HG02759 (cell line): Measurements from ENCODE around the gene AQP11.
"Not testable (repeated sequence)": the region's sequence is repeated elsewhere in the genome, so short reads cannot be mapped to it uniquely, and the experiment has no call there.

Experiments
- ATAC-seq: cut with Tn5 transposase; IDR thresholded peaks from one replicate; pipeline ENCODE4 v1.9.1; 2021; ENCODE audit warnings: mild to moderate bottlenecking, moderate library complexity; ENCODE audit not compliant: unreplicated experiment

AQP11 gene

DNA sequence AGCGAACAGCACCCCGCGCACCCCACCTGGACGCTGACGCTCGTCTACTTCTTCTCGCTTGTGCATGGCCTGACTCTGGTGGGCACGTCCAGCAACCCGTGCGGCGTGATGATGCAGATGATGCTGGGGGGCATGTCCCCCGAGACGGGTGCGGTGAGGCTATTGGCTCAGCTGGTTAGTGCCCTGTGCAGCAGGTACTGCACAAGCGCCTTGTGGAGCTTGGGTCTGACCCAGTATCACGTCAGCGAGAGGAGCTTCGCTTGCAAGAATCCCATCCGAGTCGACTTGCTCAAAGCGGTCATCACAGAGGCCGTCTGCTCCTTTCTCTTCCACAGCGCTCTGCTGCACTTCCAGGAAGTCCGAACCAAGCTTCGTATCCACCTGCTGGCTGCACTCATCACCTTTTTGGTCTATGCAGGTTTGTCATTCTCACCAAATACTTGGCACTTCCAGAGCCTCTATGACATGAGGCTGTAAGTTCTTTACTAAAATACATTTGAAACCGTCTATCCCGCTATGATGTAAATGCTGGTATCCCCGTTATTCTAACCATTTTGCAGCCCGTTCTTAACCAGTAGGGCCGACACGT lies 535 bp downstream of the AQP11 start:
- peak; percentile 21 for ATAC-seq

DNA sequence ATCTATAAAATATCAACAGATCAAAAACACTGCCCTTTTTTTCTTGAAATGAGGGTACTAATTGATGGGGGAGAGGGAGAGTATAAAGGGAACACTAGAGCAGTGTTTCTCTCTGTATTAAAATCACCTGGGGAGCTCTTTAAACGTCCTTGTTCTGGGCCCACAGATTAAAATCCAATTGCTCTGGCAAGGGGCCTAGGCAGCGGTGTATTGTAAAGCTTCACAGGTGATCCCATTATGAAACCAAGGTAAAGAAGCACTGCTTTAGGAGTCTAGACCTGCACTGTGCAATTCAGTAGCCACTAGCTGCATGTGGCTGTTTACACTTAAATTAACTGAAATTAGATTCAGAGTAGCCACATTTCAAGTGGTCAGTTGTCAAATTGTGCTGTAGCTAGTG lies 3.0 kb downstream of the AQP11 start:
- no peak for ATAC-seq

DNA sequence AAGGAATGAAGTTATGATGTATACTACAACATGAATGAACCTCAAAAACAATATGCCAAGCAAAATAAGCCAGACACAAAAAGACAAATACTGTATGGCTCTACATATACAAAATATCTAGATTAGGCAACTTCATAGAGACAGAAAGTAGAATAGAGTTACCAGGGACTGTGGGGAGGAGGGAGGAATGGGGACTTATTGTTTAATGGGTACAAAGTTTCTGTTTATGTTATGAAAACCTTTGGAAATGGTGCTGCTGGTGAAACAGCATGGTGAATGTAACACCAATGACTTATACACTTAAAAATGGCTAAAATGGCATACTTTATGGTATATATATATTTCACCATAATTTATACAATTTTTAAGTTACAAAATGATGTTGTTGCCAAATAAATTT lies 4.1 kb downstream of the AQP11 start:
- no peak for ATAC-seq

GRCh38 chr11:77596626-77597025 lies 6.9 kb downstream of the AQP11 start:
- no peak for ATAC-seq

GRCh38 chr11:77598195-77598594 lies 8.4 kb downstream of the AQP11 start:
- ATAC-seq = no peak

DNA sequence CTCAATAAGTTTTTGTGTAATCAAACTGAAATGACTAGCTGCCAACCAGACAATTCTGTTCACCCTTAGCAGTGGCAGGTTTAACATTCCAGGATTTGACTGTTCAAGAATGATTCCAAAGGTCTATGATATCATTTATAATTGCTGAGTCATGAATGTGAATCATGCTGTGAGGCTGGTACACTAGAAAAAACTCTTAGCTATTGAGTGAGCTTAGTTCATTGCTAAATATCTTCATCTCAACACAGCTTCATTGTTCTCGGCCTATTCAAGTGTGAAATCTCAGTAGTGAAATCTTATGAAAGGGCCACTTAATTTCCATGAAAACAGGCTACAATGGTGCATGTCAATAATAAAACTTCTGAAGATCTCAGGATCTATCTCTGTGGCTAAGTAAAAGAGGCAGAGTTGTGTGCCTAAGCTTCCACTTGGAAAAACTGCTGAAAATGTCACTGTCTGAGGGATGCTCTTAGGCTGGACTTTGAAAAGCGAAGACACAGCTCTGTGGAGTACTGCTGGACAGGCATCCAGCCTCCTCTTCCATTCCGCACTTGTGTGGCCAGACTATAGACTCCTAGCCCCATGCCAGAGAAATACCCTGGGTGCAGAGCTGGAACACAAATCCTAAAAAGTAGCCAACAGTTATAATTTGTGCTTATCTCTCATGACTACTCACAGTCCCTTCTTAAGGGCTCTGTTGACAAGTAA lies 12.8 kb downstream of the AQP11 start:
- no peak for ATAC-seq

- no peak for ATAC-seq
Measured at GRCh38 chr11:77604281-77604680, 14.5 kb downstream of the AQP11 start.

DNA sequence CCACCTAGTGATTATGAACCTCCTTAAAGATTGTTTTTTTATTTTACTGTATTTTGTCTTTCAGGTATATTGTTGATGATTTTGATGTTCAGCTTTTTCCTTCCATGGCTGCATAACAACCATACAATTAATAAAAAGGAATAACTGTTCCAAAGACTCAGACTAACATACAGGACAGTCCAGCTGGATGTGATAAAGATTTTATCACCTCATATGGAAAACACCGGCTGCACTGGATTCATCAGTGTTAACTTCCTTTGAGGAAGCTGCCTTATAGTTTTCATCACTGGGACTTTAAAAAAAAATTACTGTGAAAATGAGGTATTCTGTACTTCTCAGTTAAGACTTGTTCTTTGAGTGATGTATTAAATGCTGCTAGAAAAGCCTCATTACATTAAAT lies 19.5 kb downstream of the AQP11 start:
- ATAC-seq = no peak

DNA sequence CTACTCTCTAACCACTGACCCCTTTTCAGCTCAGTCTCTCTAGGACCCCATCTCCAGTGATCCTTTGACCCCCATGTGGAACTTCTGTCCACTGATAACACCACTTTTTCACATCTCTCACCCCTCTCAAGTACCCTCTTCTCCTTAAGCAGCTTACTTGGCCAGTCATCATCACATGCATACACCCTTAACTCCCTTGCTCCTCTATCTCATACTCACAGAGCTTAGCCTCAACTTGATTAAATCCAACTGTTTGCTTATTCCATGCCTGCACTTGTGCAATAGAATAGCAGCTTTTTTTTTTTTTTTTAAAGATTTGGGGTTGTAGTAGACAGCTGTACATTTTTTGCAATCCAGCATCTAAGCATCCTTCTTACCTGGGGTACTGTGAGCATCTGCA lies 22.2 kb downstream of the AQP11 start:
- ATAC-seq = no peak

DNA sequence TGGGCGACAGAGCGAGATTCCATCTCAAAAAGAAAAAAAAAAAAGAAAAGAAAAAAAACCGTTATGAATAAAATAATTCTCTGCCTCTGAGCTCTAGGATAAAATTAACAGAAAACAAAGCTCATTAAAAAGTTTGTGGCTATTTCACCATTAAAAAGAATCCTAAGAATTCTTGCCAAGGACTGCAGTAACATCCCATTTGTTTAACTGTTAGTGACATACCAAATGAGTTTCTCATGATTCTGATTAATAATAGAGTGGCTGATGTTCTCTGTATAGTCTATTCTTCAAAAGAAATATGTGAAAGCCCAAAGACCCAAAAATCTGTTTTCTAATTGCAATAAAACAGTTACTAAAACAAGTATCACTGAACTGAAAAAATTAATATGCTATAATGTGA lies 28.1 kb downstream of the AQP11 start:
- ATAC-seq = no peak

DNA sequence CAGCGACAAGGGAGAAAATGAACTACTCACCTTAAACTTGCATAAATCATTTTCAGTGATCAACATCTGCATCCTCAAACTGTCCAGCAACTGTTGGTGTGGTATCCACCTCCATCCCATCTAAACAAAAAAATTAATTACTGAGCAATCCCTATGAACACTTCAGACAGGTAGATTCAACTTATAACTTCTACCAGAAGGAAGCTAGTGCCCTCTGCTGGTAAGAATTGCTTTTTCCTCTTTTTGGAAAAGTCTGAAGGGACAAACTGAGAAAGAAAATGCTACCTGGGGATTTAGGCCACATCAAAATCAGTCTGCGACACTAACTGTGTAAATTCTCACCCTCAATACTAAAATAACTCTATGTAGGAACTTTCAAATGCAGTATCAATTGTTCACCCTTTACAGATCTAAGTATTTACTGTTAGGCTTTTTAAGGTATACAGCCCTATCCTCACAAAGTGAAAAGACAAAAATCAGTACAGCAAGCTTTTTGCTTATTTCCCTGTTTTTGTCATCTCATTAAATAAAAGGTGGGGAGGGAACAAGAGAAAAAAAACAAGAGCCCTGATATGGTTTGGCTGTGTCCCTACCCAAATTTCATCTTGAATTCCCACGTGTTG lies 29.9 kb downstream of the AQP11 start:
- ATAC-seq = no peak

GRCh38 chr11:77630157-77630710 lies 40.5 kb downstream of the AQP11 start:
- no peak for ATAC-seq

DNA sequence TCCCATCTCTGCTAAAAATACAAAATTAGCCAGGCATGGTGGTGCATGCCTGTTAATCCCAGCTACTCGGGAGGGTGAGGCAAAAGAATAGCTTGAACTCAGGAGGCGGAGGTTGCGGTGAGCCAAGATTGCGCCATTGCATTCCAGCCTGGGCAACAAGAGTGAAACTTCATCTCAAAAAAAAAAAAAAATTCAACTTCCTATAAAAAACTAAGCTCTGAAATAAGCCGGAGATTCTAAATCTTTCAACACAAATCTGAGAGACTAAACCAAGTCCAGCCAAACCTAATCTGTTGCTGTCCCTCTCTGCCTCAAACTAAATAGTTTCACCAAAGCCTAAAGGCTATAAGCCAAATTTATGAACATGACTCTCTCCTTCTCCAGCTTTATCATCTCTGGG lies 44.2 kb downstream of the AQP11 start:
- not testable (repeated sequence) for ATAC-seq

DNA sequence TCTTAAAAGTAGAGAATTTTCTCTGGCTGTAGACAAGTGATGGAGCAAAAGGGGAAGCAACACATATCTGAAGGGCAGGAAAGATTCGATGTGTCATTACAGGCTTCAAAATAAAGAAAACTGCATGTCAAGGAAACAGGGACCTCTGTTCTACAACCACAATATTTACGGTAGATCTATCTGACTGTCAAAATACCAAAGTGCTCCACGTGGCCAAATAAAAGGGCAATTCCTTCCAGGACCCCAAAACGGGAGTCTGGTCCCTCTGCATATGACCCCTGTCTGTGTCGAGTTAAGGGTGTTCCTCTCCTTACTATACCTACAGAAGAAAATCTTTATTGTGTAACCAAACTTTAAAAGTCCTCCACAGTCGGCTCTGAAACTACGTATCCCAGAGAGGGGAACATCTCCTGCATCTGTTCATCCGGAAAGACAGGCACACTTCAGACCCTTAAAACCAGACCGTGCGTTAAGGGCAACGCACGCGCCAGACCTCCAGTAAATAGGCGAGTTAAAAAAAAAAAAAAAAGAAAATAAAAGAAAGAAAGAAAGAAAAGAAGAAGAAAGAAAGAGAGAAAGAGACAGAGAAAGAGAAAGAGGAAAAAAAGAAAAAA lies 47.1 kb downstream of the AQP11 start:
- ATAC-seq = no peak

- ATAC-seq = peak; percentile 98
Measured at GRCh38 chr11:77637345-77638165, 47.8 kb downstream of the AQP11 start, which contains the start of gene CLNS1A. Gene CLNS1A (minus strand): TSS chr11:77637794. CDS start chr11:77637714, 80 bp downstream.

- ATAC-seq = no peak
Measured at GRCh38 chr11:77642228-77642627, 52.5 kb downstream of the AQP11 start.

DNA sequence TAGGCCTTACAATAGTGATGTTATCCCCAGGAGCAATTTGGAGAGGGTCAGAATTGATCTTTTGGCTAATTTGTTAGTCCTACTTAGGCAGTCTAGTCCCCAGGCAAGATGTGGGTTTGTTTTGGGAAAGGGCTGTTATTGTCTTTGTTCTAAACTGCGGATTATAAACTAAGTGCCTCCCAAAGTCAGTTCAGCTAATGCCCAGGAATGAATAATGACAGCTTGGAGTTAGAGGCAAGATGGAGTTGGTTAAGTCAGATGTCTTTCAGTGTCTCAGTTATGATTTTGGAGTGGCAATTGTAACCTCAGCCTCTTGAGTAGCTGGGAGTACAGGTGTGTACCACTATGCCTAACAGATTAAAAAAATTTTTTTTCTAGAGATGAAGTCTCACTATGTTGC lies 55.1 kb downstream of the AQP11 start:
- ATAC-seq = no peak

- no peak for ATAC-seq
Measured at GRCh38 chr11:77647654-77648305, 58.0 kb downstream of the AQP11 start.

DNA sequence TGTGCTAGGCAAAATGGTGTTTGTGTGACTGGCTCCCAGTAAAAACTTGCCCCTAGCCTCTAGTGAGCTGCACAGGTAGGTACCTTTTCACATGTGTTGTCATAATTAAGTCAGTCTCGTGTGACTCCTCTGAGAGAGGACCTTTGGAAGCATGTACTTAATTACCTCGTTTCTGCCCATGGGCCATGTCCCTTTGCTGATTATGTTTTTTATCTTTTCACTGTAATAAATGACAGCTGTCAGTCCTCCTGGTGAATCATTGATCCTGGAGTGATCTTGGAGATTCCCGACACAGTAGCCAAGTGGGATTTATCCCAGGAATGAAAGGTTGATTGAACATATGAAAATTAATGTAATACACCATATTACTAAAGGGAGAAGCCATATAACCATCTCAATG lies 60.4 kb downstream of the AQP11 start:
- no peak for ATAC-seq

- no peak for ATAC-seq
Measured at GRCh38 chr11:77654770-77655434, 65.1 kb downstream of the AQP11 start.
